Tibial nerve (tissue), 3 donors: ENCODE measurements around the gene ASPG.

Experiments used
- CTCF ChIP-seq, 5 experiments: fragments of 200-600 bp in 3 of 5; fragments of 450-650 bp in 2 of 5; sonication (generic) in 3 of 5; IDR thresholded peaks; one replicate each; pipeline ENCODE4 v1.5.1; 2016 to 2019; ENCODE audit warnings: antibody characterized with exemption in 5 of 5, mild to moderate bottlenecking in 3 of 5, moderate library complexity in 2 of 5
- POLR2A ChIP-seq, 2 donors: fragments of 450-650 bp; IDR thresholded peaks; one replicate each; pipeline ENCODE4 v1.6.1; 2017; ENCODE audit warnings: antibody characterized with exemption in 2 of 2, mild to moderate bottlenecking in 2 of 2, moderate library complexity in 2 of 2

GRCh38 chr14:104121142-104121541, 35.6 kb downstream of the ASPG start:
- TF ChIP-seq CTCF (IDR thresholded peaks at IDR 0.05) (no peak), POLR2A (IDR thresholded peaks at IDR 0.05) (no peak)
